ENCODE data around the gene PLAC9. TPM values are rescaled to one million over a fixed set of nuclear protein-coding genes. Genes with fewer than 3 reads are reported as not detected.
"Not testable (repeated sequence)": the region's sequence is repeated elsewhere in the genome, so short reads cannot be mapped to it uniquely, and the experiment has no call there.

PLAC9 gene
- total RNA-seq, 1 experiment from 2014 or later, result not detected

DNA sequence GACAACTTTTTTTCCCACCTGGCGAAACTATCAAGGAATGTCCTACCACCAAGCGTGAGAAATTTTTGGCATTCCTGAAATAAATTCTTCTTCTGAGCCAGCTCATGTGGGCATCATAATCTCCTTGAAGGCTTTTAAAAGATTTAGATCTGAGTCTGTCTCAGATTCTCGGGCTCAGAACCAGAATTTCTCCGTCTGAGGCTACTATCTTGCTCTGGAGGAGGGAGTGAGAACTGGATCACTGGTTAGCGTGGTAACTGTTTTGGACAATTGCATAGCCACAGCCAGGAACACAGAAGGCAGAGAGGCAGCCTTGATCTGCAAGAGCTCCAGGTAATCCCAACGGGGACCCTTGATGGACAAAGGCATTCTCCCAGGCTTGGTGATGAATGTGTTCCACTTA is 1.0 kb upstream of the PLAC9 start:
- Histone ChIP-seq H3K36me3 (ENCODE audit: control insufficient read depth, insufficient read depth, low read length) (no peaks in the 10 kb centered on the region), H3K4me3 (ENCODE audit: low read depth, low read length) (no peak overlapping the region), H3K4me1 (peaks cover 8% of the 10 kb centered on the region), H3K9me3 (no peaks in the 10 kb centered on the region), H3K27me3 (replicated peaks; ENCODE audit: control insufficient read depth, insufficient read depth, low read length) (no peaks in the 10 kb centered on the region)
- TF ChIP-seq, protein P1, sequence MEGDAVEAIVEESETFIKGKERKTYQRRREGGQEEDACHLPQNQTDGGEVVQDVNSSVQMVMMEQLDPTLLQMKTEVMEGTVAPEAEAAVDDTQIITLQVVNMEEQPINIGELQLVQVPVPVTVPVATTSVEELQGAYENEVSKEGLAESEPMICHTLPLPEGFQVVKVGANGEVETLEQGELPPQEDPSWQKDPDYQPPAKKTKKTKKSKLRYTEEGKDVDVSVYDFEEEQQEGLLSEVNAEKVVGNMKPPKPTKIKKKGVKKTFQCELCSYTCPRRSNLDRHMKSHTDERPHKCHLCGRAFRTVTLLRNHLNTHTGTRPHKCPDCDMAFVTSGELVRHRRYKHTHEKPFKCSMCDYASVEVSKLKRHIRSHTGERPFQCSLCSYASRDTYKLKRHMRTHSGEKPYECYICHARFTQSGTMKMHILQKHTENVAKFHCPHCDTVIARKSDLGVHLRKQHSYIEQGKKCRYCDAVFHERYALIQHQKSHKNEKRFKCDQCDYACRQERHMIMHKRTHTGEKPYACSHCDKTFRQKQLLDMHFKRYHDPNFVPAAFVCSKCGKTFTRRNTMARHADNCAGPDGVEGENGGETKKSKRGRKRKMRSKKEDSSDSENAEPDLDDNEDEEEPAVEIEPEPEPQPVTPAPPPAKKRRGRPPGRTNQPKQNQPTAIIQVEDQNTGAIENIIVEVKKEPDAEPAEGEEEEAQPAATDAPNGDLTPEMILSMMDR (IDR thresholded peaks at IDR 0.05; ENCODE audit: insufficient read depth in 1 of 2, low read depth in 1 of 2, low read length in 1 of 2, severe bottlenecking in 1 of 2, unreplicated experiment in 1 of 2), result no peak
- ChIA-PET POLR2A (interaction anchor here (0.6 kb wide), 1 partner anchor 52 kb away, joined by 3 read pairs; no protein-coding TSS in a partner anchor), CTCF (interaction anchor here (2.8 kb wide), 1 partner anchor 12 kb away, joined by 11 read pairs; no protein-coding TSS in a partner anchor)
- H3K27me3 Mint-ChIP-seq (ENCODE audit: insufficient read depth, unreplicated experiment), result no peaks in the 10 kb centered on the region
- H3K27ac Mint-ChIP-seq (ENCODE audit: unreplicated experiment), result peak overlapping the region; percentile 42
- no peaks in the 10 kb centered on the region for H3K36me3 Mint-ChIP-seq (ENCODE audit: insufficient read depth, unreplicated experiment)
- H3K4me3 Mint-ChIP-seq (ENCODE audit: unreplicated experiment), result no peak overlapping the region
- intact Hi-C loops (cut with micrococcal nuclease; ENCODE audit: unreplicated experiment), result loop anchor here (2.0 kb wide), 1 partner anchor 73 kb away; no protein-coding TSS in a partner anchor
- no peaks in the 10 kb centered on the region for H3K9me3 Mint-ChIP-seq (ENCODE audit: unreplicated experiment)
- H3K4me1 Mint-ChIP-seq (ENCODE audit: low read depth, unreplicated experiment), result peaks cover 16% of the 10 kb centered on the region
- no TSS peak for BruUV-seq (replicated peaks)
- DNase-seq, result no peak

DNA sequence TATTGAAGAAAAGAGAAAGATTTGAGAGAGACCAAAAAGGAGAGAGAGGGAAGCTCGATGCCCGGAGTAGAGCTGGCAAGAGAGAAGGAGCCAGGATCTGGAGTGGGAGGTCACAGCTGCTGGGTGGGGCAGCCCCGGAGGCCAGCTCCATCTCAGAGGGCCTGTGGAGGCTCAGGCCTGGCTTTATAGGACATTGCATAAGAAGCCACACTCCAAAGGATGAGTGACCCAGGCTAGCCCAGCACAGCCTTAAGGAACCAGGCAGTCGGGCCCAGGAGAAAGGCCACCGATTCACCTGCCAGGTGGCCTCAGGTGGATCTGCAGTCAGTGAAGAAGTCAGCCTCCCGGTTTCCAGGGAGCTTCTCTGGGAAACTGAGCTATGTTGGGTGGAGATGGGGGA is 676 bp downstream of the PLAC9 start:
- Histone ChIP-seq H3K9me3 (no peaks in the 10 kb centered on the region), H3K4me1 (peaks cover 8% of the 10 kb centered on the region), H3K27me3 (replicated peaks; ENCODE audit: control insufficient read depth, insufficient read depth, low read length) (no peaks in the 10 kb centered on the region), H3K4me3 (ENCODE audit: low read depth, low read length) (no peak overlapping the region), H3K36me3 (ENCODE audit: control insufficient read depth, insufficient read depth, low read length) (no peaks in the 10 kb centered on the region)
- H3K4me1 Mint-ChIP-seq (ENCODE audit: low read depth, unreplicated experiment), result peaks cover 16% of the 10 kb centered on the region
- BruUV-seq (replicated peaks), result no TSS peak
- H3K27me3 Mint-ChIP-seq (ENCODE audit: insufficient read depth, unreplicated experiment), result no peaks in the 10 kb centered on the region
- no peaks in the 10 kb centered on the region for H3K36me3 Mint-ChIP-seq (ENCODE audit: insufficient read depth, unreplicated experiment)
- ChIA-PET CTCF (interaction anchor here (2.8 kb wide), 1 partner anchor 11 kb away, joined by 11 read pairs; no protein-coding TSS in a partner anchor), POLR2A (no interaction called here)
- no peak overlapping the region for H3K27ac Mint-ChIP-seq (ENCODE audit: unreplicated experiment)
- TF ChIP-seq, protein P1 (IDR thresholded peaks at IDR 0.05; ENCODE audit: insufficient read depth in 1 of 2, low read depth in 1 of 2, low read length in 1 of 2, severe bottlenecking in 1 of 2, unreplicated experiment in 1 of 2), result no peak
- no peak overlapping the region for H3K4me3 Mint-ChIP-seq (ENCODE audit: unreplicated experiment)
- intact Hi-C loops (cut with micrococcal nuclease; ENCODE audit: unreplicated experiment), result no loop called here
- no peaks in the 10 kb centered on the region for H3K9me3 Mint-ChIP-seq (ENCODE audit: unreplicated experiment)
- DNase-seq, result no peak

DNA sequence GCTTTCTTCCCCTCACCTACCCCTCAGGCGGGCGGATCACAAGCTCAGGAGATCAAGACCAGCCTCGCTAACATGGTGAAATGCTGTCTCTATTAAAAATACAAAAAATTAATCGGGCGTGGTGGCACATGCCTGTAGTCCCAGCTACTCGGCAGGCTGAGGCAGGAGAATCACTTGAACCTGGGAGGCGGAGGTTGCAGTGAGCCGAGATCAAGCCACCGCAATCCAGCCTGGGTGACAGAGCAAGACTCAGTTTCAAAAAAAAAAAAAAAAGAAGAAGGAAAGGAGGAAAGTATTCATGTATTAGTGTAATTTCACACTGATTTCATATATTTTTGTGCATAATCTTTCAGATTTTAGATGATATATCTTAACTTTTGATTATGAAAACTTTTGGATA is 1.2 kb downstream of the PLAC9 start:
- H3K27me3 Mint-ChIP-seq (ENCODE audit: insufficient read depth, unreplicated experiment); H3K36me3 ChIP-seq (ENCODE audit: control insufficient read depth, insufficient read depth, low read length); H3K36me3 Mint-ChIP-seq (ENCODE audit: insufficient read depth, unreplicated experiment); POLR2A ChIA-PET; H3K9me3 Mint-ChIP-seq (ENCODE audit: unreplicated experiment); H3K9me3 ChIP-seq; H3K4me3 Mint-ChIP-seq (ENCODE audit: unreplicated experiment); H3K4me3 ChIP-seq (ENCODE audit: low read depth, low read length); H3K4me1 ChIP-seq; H3K27me3 ChIP-seq (replicated peaks; ENCODE audit: control insufficient read depth, insufficient read depth, low read length); DNase-seq; intact Hi-C loops (cut with micrococcal nuclease; ENCODE audit: unreplicated experiment); BruUV-seq (replicated peaks); H3K27ac Mint-ChIP-seq (ENCODE audit: unreplicated experiment): not testable (repeated sequence)
- CTCF ChIA-PET, result interaction anchor here (2.8 kb wide), 1 partner anchor 10 kb away, joined by 11 read pairs; no protein-coding TSS in a partner anchor
- H3K4me1 Mint-ChIP-seq (ENCODE audit: low read depth, unreplicated experiment), result peaks cover 16% of the 10 kb centered on the region
